GM21619 (cell line): Measurements from ENCODE around the gene SELENOH.

Experiments used
- ATAC-seq: cut with Tn5 transposase; IDR thresholded peaks from one replicate; pipeline ENCODE4 v1.9.1; 2021; ENCODE audit not compliant: unreplicated experiment

The SELENOH gene

DNA sequence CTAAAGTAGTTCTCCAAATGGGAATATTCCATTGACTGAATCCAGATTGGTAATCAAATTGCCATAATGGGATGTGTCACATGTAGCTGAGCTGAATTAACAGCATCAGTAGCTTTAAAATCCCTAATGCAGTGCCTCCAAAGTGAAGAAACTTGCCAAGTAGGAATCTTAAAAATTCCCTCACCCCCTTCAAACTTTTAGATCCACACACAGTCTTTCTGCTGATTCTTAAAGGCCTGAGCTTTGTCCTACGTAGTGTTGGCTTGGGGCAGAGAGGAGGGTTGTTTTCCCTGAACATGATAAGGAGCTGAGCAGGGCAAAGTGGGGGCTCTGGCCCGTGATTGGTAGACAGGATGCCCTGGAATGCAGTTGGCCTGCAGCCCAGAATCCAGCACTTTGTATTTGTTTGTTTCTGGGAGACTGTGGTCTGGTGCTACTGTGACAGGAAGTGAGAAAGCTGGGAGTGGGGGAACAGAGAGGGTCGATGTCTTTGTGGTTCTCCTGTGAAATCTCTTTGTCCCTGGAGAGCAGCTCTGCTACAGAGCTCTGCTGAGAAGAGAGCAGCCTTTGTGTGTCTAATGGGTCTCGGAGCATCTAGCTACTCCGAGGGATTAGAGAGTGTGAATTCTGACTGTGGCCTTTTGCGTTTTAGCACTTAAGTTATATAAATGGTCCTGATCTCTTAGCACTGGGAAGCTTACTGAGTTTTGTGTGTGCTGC is 37.2 kb downstream of the SELENOH start:
- ATAC-seq = no peak

DNA sequence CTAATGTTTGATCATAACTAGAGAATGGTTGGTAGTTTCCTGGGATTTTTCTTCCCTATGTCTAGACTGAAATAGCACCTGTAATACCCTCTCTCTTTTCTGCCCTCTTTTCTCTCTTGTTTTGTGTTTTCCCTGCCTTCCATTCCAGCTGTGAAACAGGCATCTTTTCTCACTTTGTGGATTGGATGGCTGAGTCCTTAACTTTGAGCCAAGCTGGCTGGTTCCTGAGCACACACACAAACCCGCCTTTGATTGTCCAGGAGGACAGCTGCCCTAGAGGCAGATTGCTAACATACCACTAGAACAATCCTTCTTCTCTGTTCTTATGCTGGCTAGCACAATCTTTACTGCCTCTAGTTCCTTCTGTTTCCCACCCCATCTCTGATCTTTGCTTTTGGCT is 38.0 kb downstream of the SELENOH start:
- ATAC-seq = no peak

DNA sequence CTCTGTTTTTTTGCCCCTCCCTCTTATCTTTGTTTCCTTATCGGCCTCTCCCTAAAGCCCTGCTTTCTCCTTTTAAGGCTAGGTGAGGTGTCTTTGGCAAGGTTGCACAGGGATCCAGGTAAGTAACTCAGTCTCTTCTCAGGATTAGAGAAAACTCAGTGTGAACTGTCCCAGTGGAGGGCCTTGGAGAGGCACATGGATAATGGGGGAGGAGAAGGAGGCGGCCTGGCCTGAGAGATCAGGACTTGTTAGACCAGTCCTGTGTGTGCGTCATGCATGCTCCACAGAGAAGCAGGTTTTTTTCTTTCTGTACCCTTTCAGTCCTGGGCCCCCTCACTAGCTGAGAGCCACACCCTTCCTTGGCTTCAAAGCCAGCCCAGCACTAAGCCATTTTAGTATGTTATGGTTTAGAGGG is 40.2 kb downstream of the SELENOH start:
- ATAC-seq = no peak

DNA sequence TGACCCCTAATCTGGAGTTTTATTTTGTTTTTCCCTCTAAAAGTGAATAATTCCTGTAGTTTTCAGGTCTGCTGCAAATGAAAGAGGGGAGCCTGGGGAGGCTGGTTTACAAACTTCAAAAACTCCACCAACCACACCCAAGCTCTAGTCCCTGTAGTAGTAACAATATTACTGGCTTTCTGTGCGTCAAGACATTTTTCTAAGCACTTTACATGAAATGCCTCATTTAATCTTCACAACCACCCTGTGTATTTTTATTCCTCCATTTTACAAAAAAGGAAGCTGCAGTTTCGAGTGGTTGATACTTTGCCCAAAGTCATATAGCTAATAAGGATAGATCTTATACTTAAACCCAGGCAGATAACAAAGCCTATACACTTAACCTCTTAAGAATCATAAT is 43.8 kb downstream of the SELENOH start:
- no peak for ATAC-seq

DNA sequence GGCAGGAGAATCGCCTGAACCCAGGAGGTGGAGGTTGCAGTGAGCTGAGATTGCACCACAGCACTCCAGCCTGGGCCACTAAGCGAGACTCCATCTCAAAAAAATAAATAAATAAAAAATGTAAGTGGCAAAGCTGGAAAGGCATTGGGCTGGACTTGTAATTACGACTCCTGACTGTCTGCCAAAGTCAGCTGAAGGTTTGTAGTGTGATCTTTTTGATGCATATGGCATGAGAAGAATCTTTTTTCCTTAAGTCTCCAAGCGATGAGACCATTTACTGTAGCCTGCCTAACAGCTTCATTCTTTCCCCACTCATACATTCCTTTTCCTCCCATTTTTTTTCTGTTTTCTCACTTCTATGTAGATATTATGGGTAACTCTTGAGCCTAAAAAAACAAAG is 45.1 kb downstream of the SELENOH start:
- no peak for ATAC-seq

DNA sequence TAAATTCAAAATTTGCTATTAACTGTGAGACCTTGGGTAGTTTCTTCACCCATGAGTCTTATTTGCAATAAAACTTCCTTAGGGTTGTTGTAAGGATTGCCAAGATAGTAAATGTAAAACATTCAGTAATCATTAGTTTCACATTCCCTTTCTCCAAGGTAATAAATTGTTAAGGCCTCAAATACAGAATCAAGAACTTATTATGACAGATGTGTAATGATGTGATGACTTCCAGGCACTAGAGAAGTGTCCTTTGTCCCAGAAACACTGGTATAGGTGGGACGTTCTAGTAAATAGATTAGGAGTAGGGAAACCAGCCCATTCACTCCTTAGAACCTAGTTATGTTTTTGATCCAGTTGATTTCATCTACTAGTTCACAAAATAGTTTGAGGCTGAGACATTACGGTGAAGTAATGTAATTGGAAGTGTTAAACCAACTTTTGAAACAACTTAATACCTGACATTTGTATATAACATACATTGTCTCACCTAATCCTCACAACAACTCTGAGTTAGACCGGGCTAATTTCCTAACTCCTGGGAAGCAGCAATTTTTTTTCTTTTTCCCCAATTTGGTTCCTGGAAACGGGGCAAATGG is 45.8 kb downstream of the SELENOH start:
- ATAC-seq = no peak

DNA sequence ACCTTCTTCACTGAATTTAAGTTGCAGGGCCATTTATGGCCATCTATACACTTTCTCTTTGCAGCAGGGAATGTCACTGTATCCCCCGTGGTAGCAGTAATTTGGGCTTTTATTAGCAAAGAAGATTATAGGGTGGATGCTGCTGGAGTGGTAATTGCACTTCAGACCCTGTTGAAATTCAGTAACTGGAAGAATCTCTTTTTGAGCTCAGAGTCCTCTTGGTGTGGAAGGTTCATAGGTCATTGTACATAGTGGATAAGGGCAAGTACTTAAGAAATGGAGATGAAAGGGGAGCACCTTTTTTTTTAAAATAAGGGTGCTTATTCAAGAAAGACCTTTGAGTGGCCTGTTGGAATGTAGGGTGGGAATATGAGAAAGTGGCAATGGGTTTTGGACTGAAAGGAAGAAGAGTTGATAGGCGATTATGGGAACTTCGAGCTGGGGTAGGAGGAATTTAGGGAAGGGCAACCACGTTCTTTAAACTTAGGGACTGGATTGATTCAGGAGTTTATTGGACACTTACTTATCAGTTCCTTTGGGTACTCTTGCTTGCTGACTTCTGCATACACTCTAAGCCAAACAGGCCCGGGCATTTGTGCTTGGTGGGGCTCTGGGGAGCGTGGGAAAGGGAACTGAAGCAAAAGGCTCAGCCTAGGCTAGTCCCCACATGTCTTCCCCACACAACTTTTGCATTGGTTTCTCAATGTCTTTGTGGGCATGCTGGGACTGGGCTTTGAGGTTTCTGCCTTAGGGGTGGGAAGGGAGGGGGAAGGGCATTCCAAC is 46.8 kb downstream of the SELENOH start:
- no peak for ATAC-seq

DNA sequence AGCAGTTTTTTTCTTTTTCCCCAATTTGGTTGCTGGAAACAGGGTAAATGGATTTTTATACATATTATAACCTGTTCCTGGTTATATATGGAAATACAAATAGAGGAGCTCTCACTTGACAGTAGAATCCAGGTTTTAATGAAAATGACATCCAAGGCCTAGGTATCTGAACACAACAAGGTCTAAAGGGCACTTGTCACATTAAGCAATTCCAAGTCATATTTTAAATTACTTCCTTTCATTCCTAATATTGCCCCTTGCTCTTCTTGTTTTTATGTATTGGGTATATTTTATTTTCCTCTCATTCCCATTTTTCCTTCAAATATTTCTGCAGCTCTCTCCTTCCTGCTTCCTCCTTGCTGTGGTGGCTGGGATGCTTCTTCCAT is 47.4 kb downstream of the SELENOH start:
- ATAC-seq = no peak

DNA sequence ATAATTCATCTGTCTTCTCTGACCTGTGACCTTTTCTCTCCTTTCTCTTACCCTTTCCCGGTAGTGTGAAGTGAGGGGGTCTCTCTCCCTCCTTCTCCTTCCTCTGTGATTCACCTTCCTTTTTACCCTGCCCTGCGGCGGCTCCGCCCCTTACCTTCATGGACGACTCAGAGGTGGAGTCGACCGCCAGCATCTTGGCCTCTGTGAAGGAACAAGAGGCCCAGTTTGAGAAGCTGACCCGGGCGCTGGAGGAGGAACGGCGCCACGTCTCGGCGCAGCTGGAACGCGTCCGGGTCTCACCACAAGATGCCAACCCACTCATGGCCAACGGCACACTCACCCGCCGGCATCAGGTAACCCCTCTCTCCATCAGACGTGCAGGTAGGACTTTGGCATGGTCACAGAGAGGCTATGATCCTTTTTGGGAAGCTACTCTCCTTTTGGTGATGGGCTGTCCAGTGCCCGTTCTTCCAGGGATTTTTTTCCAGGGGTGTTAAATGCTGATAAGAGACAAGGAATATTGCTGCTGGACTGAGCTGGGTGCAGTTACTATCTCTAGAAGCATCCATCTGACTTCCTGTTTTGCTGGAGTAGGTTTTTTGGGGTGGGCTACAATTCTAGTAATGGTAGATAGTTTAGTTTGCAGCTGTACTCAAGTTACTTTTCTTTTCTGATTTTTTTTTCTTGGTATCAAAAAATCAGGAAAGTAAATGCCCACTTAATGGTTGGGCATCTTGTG is 50.2 kb downstream of the SELENOH start:
- no peak for ATAC-seq

DNA sequence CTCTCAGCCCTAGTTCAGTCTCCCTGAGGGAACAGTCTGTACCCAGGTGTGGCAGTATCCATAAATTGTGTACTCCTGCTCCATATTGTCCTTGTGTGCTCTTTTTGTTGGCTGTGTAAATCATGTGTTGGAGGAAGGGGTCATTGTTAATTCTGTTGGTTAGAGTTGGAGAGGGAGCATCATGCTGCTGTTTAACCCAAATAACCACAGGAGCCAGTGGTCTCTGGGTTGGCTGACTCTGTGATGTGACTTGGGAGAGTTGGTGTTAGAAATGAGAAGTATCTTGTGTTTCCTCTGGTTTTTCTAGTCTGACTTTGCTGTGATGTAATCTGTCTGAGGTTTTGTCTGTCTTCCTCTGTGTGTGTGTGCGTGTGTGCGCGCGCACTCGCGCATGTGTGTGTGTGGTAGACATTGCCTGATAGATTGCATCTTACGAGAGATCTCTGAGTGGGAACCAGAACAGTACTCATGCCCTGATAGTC is 50.8 kb downstream of the SELENOH start:
- peak; percentile 84 for ATAC-seq

DNA sequence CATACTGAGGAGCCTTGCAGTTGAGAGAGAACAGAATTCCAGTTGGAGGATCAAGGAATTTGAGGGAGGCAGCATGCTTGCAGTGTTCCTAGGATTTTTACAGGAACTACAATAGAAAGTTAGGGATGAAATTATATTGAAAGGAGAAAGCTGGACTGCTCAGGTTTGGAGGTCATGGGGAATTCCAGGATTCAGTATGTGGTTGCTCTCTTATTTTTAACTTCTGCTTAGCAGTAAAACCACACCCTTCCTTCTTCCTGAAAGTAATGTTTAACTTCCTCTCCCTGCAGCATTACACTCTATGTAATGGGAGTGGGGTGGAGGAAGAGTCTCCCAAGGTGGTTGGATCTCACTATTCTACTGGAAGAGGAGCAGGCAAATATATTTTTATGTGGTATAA is 51.6 kb downstream of the SELENOH start:
- no peak for ATAC-seq
